Upper lobe of left lung (tissue), 6 donors: ENCODE measurements around the gene KATNB1. TPM values are rescaled to one million over a fixed set of nuclear protein-coding genes. Genes with fewer than 3 reads are reported as not detected.

ENCODE experiments used
- ATAC-seq, 2 donors: fragments of 200-7000 bp; cut with Tn5 transposase; one replicate each; pipeline ENCODE4 v1.9.1; 2022; ENCODE audit warnings: mild to moderate bottlenecking in 2 of 2, moderate library complexity in 2 of 2; ENCODE audit not compliant: low FRiP score in 2 of 2
- DNase-seq, 2 donors: peaks; one replicate each; pipeline ENCODE4 v3.0.0-alpha.2; 2019 to 2020
- H3K27ac ChIP-seq, 4 donors: fragments of 200-600 bp; sonication (generic); one replicate each; pipeline ENCODE4 v1.5.1; 2016 to 2019
- H3K27me3 ChIP-seq, 4 donors: fragments of 200-600 bp; sonication (generic); one replicate each; pipeline ENCODE4 v1.5.1; 2017 to 2019
- H3K36me3 ChIP-seq, 4 donors: fragments of 200-600 bp; sonication (generic); one replicate each; pipeline ENCODE4 v1.5.1; 2016 to 2019
- H3K4me1 ChIP-seq, 4 donors: fragments of 200-600 bp; sonication (generic); one replicate each; pipeline ENCODE4 v1.5.1; 2018 to 2019
- H3K4me3 ChIP-seq, 4 donors: fragments of 200-600 bp; sonication (generic); one replicate each; pipeline ENCODE4 v1.5.1; 2017 to 2019; ENCODE audit warnings: mild to moderate bottlenecking in 2 of 4, moderate library complexity in 1 of 4
- H3K9me3 ChIP-seq, 4 donors: fragments of 200-600 bp; sonication (generic); one replicate each; pipeline ENCODE4 v1.5.1; 2018 to 2019
- EP300 ChIP-seq, 4 donors: sonication (generic); formaldehyde crosslinking; IDR thresholded peaks; one replicate each; pipeline ENCODE4 v1.5.1; 2017; ENCODE audit warnings: antibody characterized with exemption in 4 of 4, control low read depth in 2 of 4
- POLR2A ChIP-seq, 4 donors: fragments of 450-650 bp; IDR thresholded peaks; one replicate each; pipeline ENCODE4 v1.5.1; 2016 to 2017; ENCODE audit warnings: antibody characterized with exemption in 4 of 4, mild to moderate bottlenecking in 2 of 4
- POLR2AphosphoS5 ChIP-seq, 2 donors: sonication (generic); formaldehyde crosslinking; IDR thresholded peaks; one replicate each; pipeline ENCODE4 v1.5.1; 2017; ENCODE audit warnings: antibody characterized with exemption in 2 of 2
- WGBS, 2 donors: methylation state at CpG; one replicate each; pipeline ENCODE4 v1.1.5; 2017 to 2018; 5-methylcytosine and 5-hydroxymethylcytosine counted together
- total RNA-seq, 6 donors: library from RNA; depleted of rRNA in 4 of 6; stranded (reverse); fragments of >200 nt in 4 of 6; gene quantifications; one replicate each; pipeline versions ENCODE4 v1.1.0 to v1.2.1, GENCODE V29; 2016 to 2021
- TF ChIP-seq, protein P1 (sequence below), 6 experiments: fragments of 450-650 bp in 4 of 6; fragments of 200-600 bp in 2 of 6; sonication (generic) in 2 of 6; IDR thresholded peaks; one replicate each; pipeline ENCODE4 v1.5.1; 2016 to 2019; ENCODE audit warnings: antibody characterized with exemption in 6 of 6
- donor health status: DM: no; HTN: no; CAD: no; lungs with moderate emphysema.
- donor health status: DM: no; HTN: yes; CAD: no; lungs with severe emphysema.

The KATNB1 gene
- total RNA-seq, 6 donors from 2014 or later = 19.6 to 26.6 (median 21.5) TPM

DNA sequence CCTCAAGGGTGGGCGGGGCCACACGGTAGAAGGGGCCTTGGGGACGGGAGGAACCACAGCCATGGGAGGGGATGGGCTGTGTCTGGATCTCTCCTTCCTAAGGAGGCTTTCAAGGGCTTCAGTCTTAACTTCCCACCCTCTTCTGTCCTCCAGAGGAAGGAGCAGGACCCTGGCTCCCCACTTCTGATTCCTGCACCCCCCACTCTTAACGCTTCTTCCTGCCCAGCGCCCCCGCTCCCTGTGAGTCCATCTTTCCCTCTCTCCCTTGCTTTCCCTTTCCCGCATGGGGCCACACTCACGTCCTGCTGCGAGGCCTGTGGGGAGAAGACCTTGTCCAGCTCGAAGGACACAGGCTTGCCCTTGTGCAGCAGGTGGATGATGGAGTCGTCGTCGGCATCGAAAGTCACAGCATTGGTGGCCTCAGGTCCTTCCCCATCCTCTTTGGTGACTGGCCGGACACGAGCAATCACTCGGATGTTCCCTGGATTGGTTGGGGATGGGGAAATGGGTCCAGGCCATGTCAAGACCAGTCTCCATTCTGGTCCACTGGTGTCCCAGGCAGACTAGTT lies 29.7 kb downstream of the KATNB1 start:
- H3K27ac ChIP-seq = no peak overlapping the region

DNA sequence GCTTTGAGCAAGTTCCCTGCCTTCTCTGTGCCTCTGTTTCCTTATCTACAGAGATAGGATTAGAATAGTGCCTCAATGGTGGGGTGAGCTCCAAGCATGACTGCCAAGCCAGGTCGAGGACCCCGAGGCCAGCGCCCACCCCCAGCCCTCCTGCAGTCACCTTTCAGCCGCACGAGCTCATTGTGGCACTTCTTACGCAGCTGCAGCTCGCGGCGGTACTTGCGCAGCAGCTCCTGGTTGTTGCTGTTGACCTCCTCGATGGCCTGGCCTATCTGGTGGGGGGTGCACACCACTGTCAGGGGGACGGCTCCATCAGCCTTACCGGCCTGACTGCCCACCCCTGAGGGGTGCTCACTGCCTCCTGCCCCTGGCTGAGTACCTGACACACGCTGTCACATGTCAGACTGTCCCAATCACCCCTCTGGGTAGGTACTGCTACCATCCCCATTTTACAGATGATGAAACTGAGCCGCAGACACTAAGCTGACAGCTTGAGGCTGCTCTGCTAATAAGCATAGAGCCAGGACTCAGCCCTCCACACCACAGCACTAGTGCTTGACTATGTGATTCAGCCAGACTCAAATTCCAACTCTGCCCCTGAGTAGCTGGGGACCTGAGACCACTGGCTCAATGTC lies 31.3 kb downstream of the KATNB1 start:
- TF ChIP-seq EP300 (IDR thresholded peaks at IDR 0.05) (no peak), POLR2A (IDR thresholded peaks at IDR 0.05) (no peak), POLR2AphosphoS5 (IDR thresholded peaks at IDR 0.05) (no peak)
- TF ChIP-seq, protein P1, sequence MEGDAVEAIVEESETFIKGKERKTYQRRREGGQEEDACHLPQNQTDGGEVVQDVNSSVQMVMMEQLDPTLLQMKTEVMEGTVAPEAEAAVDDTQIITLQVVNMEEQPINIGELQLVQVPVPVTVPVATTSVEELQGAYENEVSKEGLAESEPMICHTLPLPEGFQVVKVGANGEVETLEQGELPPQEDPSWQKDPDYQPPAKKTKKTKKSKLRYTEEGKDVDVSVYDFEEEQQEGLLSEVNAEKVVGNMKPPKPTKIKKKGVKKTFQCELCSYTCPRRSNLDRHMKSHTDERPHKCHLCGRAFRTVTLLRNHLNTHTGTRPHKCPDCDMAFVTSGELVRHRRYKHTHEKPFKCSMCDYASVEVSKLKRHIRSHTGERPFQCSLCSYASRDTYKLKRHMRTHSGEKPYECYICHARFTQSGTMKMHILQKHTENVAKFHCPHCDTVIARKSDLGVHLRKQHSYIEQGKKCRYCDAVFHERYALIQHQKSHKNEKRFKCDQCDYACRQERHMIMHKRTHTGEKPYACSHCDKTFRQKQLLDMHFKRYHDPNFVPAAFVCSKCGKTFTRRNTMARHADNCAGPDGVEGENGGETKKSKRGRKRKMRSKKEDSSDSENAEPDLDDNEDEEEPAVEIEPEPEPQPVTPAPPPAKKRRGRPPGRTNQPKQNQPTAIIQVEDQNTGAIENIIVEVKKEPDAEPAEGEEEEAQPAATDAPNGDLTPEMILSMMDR (IDR thresholded peaks at IDR 0.05) = no peak
- WGBS, 2 donors = 92% methylated on average over 5 to 15 of the region's 15 CpGs
- H3K4me1 ChIP-seq = no peaks in the 10 kb centered on the region
- H3K36me3 ChIP-seq = peaks cover 9 to 93% (median 63%) of the 10 kb centered on the region in 4 donors
- no peaks in the 10 kb centered on the region for H3K27me3 ChIP-seq
- no peak overlapping the region for H3K4me3 ChIP-seq
- DNase-seq (peak in 1 of 2 donors; percentile 77), ATAC-seq (no peak)
- no peaks in the 10 kb centered on the region for H3K9me3 ChIP-seq
- no peak overlapping the region for H3K27ac ChIP-seq

More for the DNA sequence above, 29.7 kb downstream of the KATNB1 start:
- 90 to 94% methylated on average over 13 to 17 of the region's 17 CpGs for WGBS, 2 donors
- H3K27me3 ChIP-seq = no peaks in the 10 kb centered on the region
- no peak for ATAC-seq
- no peak for DNase-seq
- H3K4me1 ChIP-seq = no peaks in the 10 kb centered on the region
- TF ChIP-seq POLR2AphosphoS5 (IDR thresholded peaks at IDR 0.05) (no peak), POLR2A (IDR thresholded peaks at IDR 0.05) (no peak), EP300 (IDR thresholded peaks at IDR 0.05) (no peak)
- TF ChIP-seq, protein P1 (IDR thresholded peaks at IDR 0.05) = no peak
- no peak overlapping the region for H3K4me3 ChIP-seq
- H3K36me3 ChIP-seq = peaks cover 6 to 95% (median 62%) of the 10 kb centered on the region in 4 donors
- H3K9me3 ChIP-seq = no peaks in the 10 kb centered on the region

DNA sequence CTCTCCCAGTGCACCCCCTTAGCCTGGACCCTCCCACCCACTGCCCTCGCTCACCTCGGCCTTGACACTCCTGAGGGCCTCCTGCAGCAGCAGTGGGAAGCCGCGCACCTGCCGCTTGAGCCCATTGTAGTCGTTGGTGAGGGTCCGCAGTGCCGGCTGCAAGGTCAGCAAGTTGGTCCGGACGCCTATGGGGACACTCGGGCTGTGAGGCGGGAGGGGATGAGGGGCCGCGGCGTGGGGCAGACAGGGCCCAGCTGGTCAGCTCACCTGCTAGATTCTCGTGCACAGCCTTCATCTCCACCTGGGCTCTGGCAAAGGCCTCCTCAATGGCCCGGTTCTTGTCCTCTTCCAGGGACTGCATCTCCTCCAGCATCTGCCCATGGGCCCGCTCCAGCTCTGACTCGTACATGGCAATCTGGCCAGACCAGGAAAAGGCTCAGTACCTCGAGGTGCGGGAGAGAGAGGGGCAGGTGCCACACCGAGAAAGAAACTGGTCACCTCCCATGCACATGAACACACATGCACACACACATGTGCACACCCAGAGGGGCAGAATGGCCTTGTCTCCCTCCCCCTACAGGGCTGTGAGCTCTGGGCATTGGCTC lies 34.1 kb downstream of the KATNB1 start:
- no peaks in the 10 kb centered on the region for H3K27me3 ChIP-seq
- WGBS, 2 donors = 94% methylated on average over 18 to 22 of the region's 22 CpGs
- DNase-seq (peak in 1 of 2 donors; percentile 72), ATAC-seq (no peak)
- TF ChIP-seq POLR2A (IDR thresholded peaks at IDR 0.05) = no peak
- no peak for TF ChIP-seq EP300 (IDR thresholded peaks at IDR 0.05)
- TF ChIP-seq, protein P1 (IDR thresholded peaks at IDR 0.05) = no peak
- TF ChIP-seq POLR2AphosphoS5 (IDR thresholded peaks at IDR 0.05) = no peak
- H3K4me3 ChIP-seq = no peak overlapping the region
- H3K4me1 ChIP-seq = peaks cover 0 to 7% (median 0%) of the 10 kb centered on the region in 4 donors
- peaks cover 9 to 75% (median 49%) of the 10 kb centered on the region in 4 donors for H3K36me3 ChIP-seq
- H3K9me3 ChIP-seq = no peaks in the 10 kb centered on the region
- no peak overlapping the region for H3K27ac ChIP-seq

DNA sequence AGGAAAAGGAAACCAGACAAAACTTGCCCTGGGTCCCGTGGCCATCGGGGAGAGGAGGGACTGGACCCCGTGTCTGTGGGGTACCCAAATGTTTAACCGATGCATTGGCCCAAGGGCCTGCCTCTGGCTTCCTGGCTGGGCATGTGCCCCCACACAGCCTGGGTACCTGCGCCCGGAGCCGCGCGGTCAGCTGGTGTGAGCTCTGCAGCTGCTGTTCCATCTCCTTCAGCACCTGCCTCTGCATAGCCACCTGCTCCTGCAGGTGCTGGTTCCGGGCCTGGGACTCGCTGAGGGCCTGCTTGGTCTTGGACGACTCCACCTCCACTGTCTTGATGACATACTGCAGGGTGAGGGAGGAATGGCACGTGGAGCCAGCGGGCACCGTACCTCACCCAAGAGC lies 34.8 kb downstream of the KATNB1 start:
- 91% methylated on average over 15 of the region's 15 CpGs; no CpG with 5 or more reads in 1 of the 2 donors for WGBS, 2 donors
- peaks cover 0 to 7% (median 0%) of the 10 kb centered on the region in 4 donors for H3K4me1 ChIP-seq
- no peak overlapping the region for H3K4me3 ChIP-seq
- H3K27me3 ChIP-seq = no peaks in the 10 kb centered on the region
- peaks cover 9 to 76% (median 52%) of the 10 kb centered on the region in 4 donors for H3K36me3 ChIP-seq
- DNase-seq (peak in 1 of 2 donors; percentile 72), ATAC-seq (no peak)
- no peak for TF ChIP-seq POLR2AphosphoS5 (IDR thresholded peaks at IDR 0.05)
- no peak for TF ChIP-seq POLR2A (IDR thresholded peaks at IDR 0.05)
- TF ChIP-seq EP300 (IDR thresholded peaks at IDR 0.05) = no peak
- H3K9me3 ChIP-seq = no peaks in the 10 kb centered on the region
- no peak overlapping the region for H3K27ac ChIP-seq

DNA sequence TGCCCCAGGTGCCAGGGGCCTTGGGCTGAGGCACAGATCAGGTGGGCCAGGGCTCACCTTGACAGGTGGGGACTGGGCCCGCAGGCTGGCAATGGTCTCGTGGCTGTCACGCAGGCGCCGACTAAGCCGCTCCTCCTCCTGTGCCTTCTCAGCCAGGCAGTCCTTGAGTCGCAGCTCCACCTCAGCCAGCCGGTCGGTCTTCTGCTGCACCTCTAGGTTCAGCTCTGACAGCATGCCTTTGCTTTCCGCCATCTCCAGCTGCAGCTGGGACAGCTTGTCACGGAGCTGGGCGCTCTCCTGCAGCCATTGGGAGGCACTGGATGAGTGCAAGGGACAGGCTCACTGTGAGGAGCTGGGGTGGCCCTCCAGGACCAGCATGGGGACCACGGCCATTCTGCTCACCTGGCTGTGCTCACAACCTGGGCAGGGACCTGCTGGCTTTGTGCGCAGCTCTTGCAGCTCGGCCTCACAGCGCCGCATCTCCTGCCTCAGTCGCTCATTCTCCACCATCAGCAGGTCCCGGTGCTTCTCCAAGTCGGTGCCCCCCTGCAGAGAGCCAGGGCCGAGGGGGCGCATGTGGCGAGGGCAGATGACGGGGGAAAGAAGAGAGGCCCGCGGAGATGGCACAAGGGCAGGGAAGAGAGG lies 35.7 kb downstream of the KATNB1 start:
- Histone ChIP-seq H3K4me3 (no peak overlapping the region), H3K27ac (no peak overlapping the region), H3K27me3 (no peaks in the 10 kb centered on the region), H3K36me3 (peaks cover 13 to 76% (median 59%) of the 10 kb centered on the region in 4 donors), H3K4me1 (peaks cover 0 to 7% (median 0%) of the 10 kb centered on the region in 4 donors), H3K9me3 (no peaks in the 10 kb centered on the region)
- ATAC-seq (no peak), DNase-seq (peak in 1 of 2 donors; percentile 74)
- TF ChIP-seq EP300 (IDR thresholded peaks at IDR 0.05) (no peak), POLR2AphosphoS5 (IDR thresholded peaks at IDR 0.05) (no peak), POLR2A (IDR thresholded peaks at IDR 0.05) (no peak)
- TF ChIP-seq, protein P1 (IDR thresholded peaks at IDR 0.05) = no peak
- WGBS, 2 donors = 91 to 95% methylated on average over 15 to 26 of the region's 26 CpGs
